H1 (cell line): ENCODE measurements around the gene FNDC7. TPM values are rescaled to one million over a fixed set of nuclear protein-coding genes. Genes with fewer than 3 reads are reported as not detected.

ENCODE experiments used
- ASH2L ChIP-seq: fragments of 200-600, 300-600 bp; sonication (generic); IDR thresholded peaks from one replicate; pipeline ENCODE4 v1.7.1; 2017; ENCODE audit warnings: low read length
- TCF12 ChIP-seq: IDR thresholded peaks from 2 replicates; pipeline ENCODE4 v1.6.1; 2011; ENCODE audit warnings: low read depth, mild to moderate bottlenecking, low read length
- polyA plus RNA-seq, 7 experiments: library from polyadenylated mRNA; depleted of rRNA in 3 of 7; stranded (reverse) in 5 of 7; unstranded in 2 of 7; fragments of >200 nt in 5 of 7; fragments of 200-250 nt in 2 of 7; gene quantifications; 1 replicate in 5 of 7; 2 replicates in 1 of 7; 4 replicates in 1 of 7; pipeline versions ENCODE4 v1.2.1 to v1.2.3, GENCODE V29; 2011 to 2013; ENCODE audit warnings: missing spikeins in 2 of 7, mixed read lengths in 2 of 7
- total RNA-seq: library from RNA; stranded (reverse); fragmentation: NEBNext Ultra II Directional; extraction: Animal tissue kit (Norgen Biotek cat#: 25700); gene quantifications from 2 replicates; pipeline ENCODE4 v1.2.1, GENCODE V29; 2021

FNDC7 gene
- total and polyA plus RNA-seq, 2 of the 8 experiments (the other 6 are each of a cell fraction or from before 2014, with no cell fraction given) = 0.13 to 0.20 TPM

- no peak for TF ChIP-seq TCF12
- TF ChIP-seq ASH2L = no peak
These were observed 6.4 kb downstream of the FNDC7 start (continued) for GRCh38 chr1:108718927-108719655.
